Suprapubic skin (tissue), 4 donors: ENCODE measurements around the gene ARMC2.

Experiments used
- CTCF ChIP-seq, 2 donors: fragments of 200-600 bp in 1 of 2; fragments of 450-650 bp in 1 of 2; sonication (generic) in 1 of 2; IDR thresholded peaks; one replicate each; pipeline ENCODE4 v1.5.1; 2016 to 2019; ENCODE audit warnings: antibody characterized with exemption in 2 of 2, mild to moderate bottlenecking in 1 of 2, moderate library complexity in 1 of 2
- POLR2A ChIP-seq, 2 donors: fragments of 450-650 bp; IDR thresholded peaks; one replicate each; pipeline ENCODE4 v1.6.1; 2017; ENCODE audit warnings: antibody characterized with exemption in 2 of 2, mild to moderate bottlenecking in 2 of 2, moderate library complexity in 2 of 2
- POLR2AphosphoS5 ChIP-seq, 3 donors: sonication (generic); formaldehyde crosslinking; IDR thresholded peaks; one replicate each; pipeline ENCODE4 v1.6.1; 2017; ENCODE audit warnings: antibody characterized with exemption in 3 of 3

GRCh38 chr6:108806665-108807064 is 41.6 kb upstream of the ARMC2 start:
- TF ChIP-seq CTCF (IDR thresholded peaks at IDR 0.05) (no peak), POLR2AphosphoS5 (IDR thresholded peaks at IDR 0.05) (no peak), POLR2A (IDR thresholded peaks at IDR 0.05) (no peak)
